Activated CD4-positive, alpha-beta memory T cell treated with anti-CD3 and anti-CD28 coated beads for 36 hours (primary cell): Measurements from ENCODE around the gene EMC6. TPM values are rescaled to one million over a fixed set of nuclear protein-coding genes. Genes with fewer than 3 reads are reported as not detected.

Experiments
- CTCF ChIA-PET: fragments of 350-600 bp; sonication (Branson Sonifier 250); formaldehyde crosslinking; loops from one replicate; lab custom pipeline; 2021; ENCODE audit warnings: antibody characterized with exemption, inconsistent platforms; lab: Charles Lee
- POLR2A ChIA-PET: fragments of 350-600 bp; sonication (Branson Sonifier 250); formaldehyde crosslinking; loops from one replicate; lab custom pipeline; 2021; ENCODE audit warnings: antibody characterized with exemption; lab: Charles Lee
- DNase-seq: peaks from one replicate; pipeline ENCODE4 v3.0.0-alpha.2; 2020
- H3K27ac Mint-ChIP-seq: one replicate; pipeline ENCODE4 v1.8.0; 2021; ENCODE audit warnings: mixed read lengths
- H3K27me3 Mint-ChIP-seq: one replicate; pipeline ENCODE4 v1.8.0; 2021; ENCODE audit warnings: mixed read lengths
- H3K36me3 Mint-ChIP-seq: one replicate; pipeline ENCODE4 v1.8.0; 2021; ENCODE audit warnings: mixed read lengths
- H3K4me1 Mint-ChIP-seq: one replicate; pipeline ENCODE4 v1.8.0; 2021; ENCODE audit warnings: low read depth, mixed read lengths
- H3K4me3 Mint-ChIP-seq: one replicate; pipeline ENCODE4 v1.8.0; 2021; ENCODE audit warnings: mild to moderate bottlenecking, mixed read lengths
- H3K9me3 Mint-ChIP-seq: one replicate; pipeline ENCODE4 v1.8.0; 2021; ENCODE audit warnings: mixed read lengths
- intact Hi-C: fragments of 100-400 bp; cut with micrococcal nuclease; formaldehyde crosslinking; loops from one replicate; pipeline ENCODE4 v1.15.1; 2023
- total RNA-seq, 2 experiments: library from RNA; stranded (reverse); gene quantifications; one replicate each; pipeline ENCODE4 v1.2.3, GENCODE V29; 2021

Gene EMC6
- total RNA-seq, 2 experiments from 2014 or later = 49.3 to 55.4 TPM

GRCh38 chr17:3685174-3685573, 16.6 kb downstream of the EMC6 start:
- no peak for DNase-seq
- ChIA-PET POLR2A (no interaction called here), CTCF (interaction anchor here (0.7 to 1.0 kb wide), 2 partner anchors 50 to 143 kb away, joined by 3 read pairs; no protein-coding TSS in a partner anchor)
- Mint-ChIP-seq H3K27me3 (no peaks in the 10 kb centered on the region), H3K27ac (no peak overlapping the region), H3K9me3 (no peaks in the 10 kb centered on the region), H3K4me1 (peaks cover 17% of the 10 kb centered on the region), H3K4me3 (no peak overlapping the region), H3K36me3 (peaks cover 3% of the 10 kb centered on the region)
- intact Hi-C loops = no loop called here

GRCh38 chr17:3688027-3688553, 19.5 kb downstream of the EMC6 start:
- Mint-ChIP-seq H3K4me3 (no peak overlapping the region), H3K4me1 (peaks cover 6% of the 10 kb centered on the region), H3K27me3 (no peaks in the 10 kb centered on the region), H3K36me3 (peaks cover 9% of the 10 kb centered on the region), H3K9me3 (no peaks in the 10 kb centered on the region), H3K27ac (no peak overlapping the region)
- intact Hi-C loops = no loop called here
- ChIA-PET POLR2A (no interaction called here), CTCF (no interaction called here)
- DNase-seq = no peak

- intact Hi-C loops = no loop called here
Observed at GRCh38 chr17:3688852-3689261, 20.2 kb downstream of the EMC6 start.

GRCh38 chr17:3689262-3690093, 20.9 kb downstream of the EMC6 start:
- Mint-ChIP-seq H3K36me3 (peaks cover 9% of the 10 kb centered on the region), H3K4me3 (no peak overlapping the region), H3K4me1 (peaks cover 12% of the 10 kb centered on the region), H3K27me3 (no peaks in the 10 kb centered on the region), H3K27ac (no peak overlapping the region), H3K9me3 (no peaks in the 10 kb centered on the region)
- ChIA-PET POLR2A (no interaction called here), CTCF (no interaction called here)
- intact Hi-C loops = no loop called here
- no peak for DNase-seq

More at GRCh38 chr17:3688852-3689261, 20.2 kb downstream of the EMC6 start:
- POLR2A ChIA-PET = no interaction called here
- Mint-ChIP-seq H3K27me3 (no peaks in the 10 kb centered on the region), H3K27ac (no peak overlapping the region), H3K4me3 (no peak overlapping the region), H3K4me1 (peaks cover 7% of the 10 kb centered on the region), H3K36me3 (peaks cover 9% of the 10 kb centered on the region), H3K9me3 (no peaks in the 10 kb centered on the region)
- DNase-seq = no peak
- CTCF ChIA-PET = no interaction called here

DNA sequence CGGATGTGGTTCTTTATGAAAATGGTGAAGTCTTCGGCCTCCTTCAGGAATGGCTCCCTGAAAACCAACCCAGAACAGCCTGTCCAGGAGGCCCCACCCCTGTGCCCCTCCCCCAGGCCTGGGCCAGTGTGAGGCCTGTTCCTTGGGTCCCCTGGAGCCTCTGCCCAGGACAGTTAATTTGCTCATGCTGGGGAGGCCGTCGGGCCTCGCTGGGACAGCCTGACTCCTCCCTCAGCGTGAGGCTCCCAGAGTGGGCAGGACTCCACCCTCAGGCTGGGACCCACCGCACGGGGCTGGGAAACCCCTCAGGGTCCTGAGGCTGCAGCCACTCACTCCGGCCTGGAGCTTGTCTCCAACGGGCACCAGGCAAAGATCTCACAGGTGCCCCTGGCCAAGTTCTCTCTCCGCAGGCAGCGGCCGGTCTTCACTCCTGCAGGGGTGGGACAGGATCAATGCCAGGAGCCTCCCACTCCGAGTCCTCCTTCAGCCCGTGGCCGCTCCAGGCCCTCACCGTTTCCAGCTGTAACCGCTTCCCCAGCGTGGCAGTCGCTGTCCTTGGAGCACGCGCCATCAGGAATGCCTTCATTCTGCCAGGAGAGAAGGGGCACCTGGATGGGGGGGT, 21.6 kb downstream of the EMC6 start:
- no peak for DNase-seq
- Mint-ChIP-seq H3K27me3 (no peaks in the 10 kb centered on the region), H3K27ac (no peak overlapping the region), H3K36me3 (peaks cover 9% of the 10 kb centered on the region), H3K4me3 (no peak overlapping the region), H3K4me1 (peaks cover 17% of the 10 kb centered on the region), H3K9me3 (no peaks in the 10 kb centered on the region)
- intact Hi-C loops = no loop called here
- POLR2A ChIA-PET = no interaction called here
- CTCF ChIA-PET = no interaction called here

GRCh38 chr17:3691617-3692067, 23.0 kb downstream of the EMC6 start:
- H3K36me3 Mint-ChIP-seq = peaks cover 9% of the 10 kb centered on the region
- POLR2A ChIA-PET = no interaction called here
- no peak for DNase-seq
- H3K4me3 Mint-ChIP-seq = no peak overlapping the region
- no peaks in the 10 kb centered on the region for H3K9me3 Mint-ChIP-seq
- intact Hi-C loops = no loop called here
- H3K4me1 Mint-ChIP-seq = peaks cover 19% of the 10 kb centered on the region
- CTCF ChIA-PET = interaction anchor here (0.7 kb wide), 1 partner anchor 89 kb away, joined by 3 read pairs; no protein-coding TSS in a partner anchor
- no peaks in the 10 kb centered on the region for H3K27me3 Mint-ChIP-seq
- H3K27ac Mint-ChIP-seq = no peak overlapping the region

DNA sequence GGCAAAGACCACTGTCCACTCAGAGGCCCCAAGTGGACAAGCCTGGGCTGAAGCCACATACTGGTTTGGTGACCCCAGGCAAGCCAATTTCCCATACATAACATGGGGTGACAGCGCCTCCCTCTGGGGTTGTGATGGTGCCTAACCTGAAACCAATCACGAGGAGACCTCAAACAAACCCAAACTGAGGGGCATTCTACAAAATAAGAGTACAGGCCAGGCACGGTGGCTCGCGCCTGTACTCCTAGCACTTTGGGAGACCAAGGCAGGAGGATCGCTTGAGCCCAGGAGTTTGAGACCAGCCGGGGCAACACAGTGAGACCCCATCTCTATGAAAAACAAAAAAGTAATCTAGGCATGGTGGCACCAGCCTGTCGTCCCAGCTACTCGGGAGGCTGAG, 23.7 kb downstream of the EMC6 start:
- no peak for DNase-seq
- peaks cover 20% of the 10 kb centered on the region for H3K4me1 Mint-ChIP-seq
- ChIA-PET CTCF (interaction anchor here (0.7 to 2.4 kb wide), 2 partner anchors 19 to 90 kb away, joined by 3 to 7 read pairs; no protein-coding TSS in a partner anchor), POLR2A (no interaction called here)
- no peak overlapping the region for H3K4me3 Mint-ChIP-seq
- H3K9me3 Mint-ChIP-seq = no peaks in the 10 kb centered on the region
- intact Hi-C loops = no loop called here
- no peak overlapping the region for H3K27ac Mint-ChIP-seq
- no peaks in the 10 kb centered on the region for H3K27me3 Mint-ChIP-seq
- peaks cover 9% of the 10 kb centered on the region for H3K36me3 Mint-ChIP-seq

GRCh38 chr17:3693141-3693540, 24.5 kb downstream of the EMC6 start:
- POLR2A ChIA-PET = interaction anchor here (0.7 kb wide), 1 partner anchor 70 kb away, joined by 3 read pairs; no protein-coding TSS in a partner anchor
- intact Hi-C loops = no loop called here

GRCh38 chr17:3693829-3694231, 25.2 kb downstream of the EMC6 start:
- intact Hi-C loops = no loop called here
- H3K4me1 Mint-ChIP-seq = peaks cover 20% of the 10 kb centered on the region
- H3K36me3 Mint-ChIP-seq = peaks cover 9% of the 10 kb centered on the region
- peaks cover 8% of the 10 kb centered on the region for H3K9me3 Mint-ChIP-seq
- H3K4me3 Mint-ChIP-seq = peak overlapping the region; percentile 84
- H3K27me3 Mint-ChIP-seq = no peaks in the 10 kb centered on the region
- ChIA-PET POLR2A (interaction anchor here (0.7 to 4.3 kb wide), 3 partner anchors 11 to 70 kb away, joined by 3 to 24 read pairs (median 3); no protein-coding TSS in a partner anchor), CTCF (interaction anchor here (2.4 to 3.4 kb wide), 2 partner anchors 11 to 17 kb away, joined by 7 to 23 read pairs; no protein-coding TSS in a partner anchor)
- DNase-seq = peak; percentile 81
- peak overlapping the region; percentile 51 for H3K27ac Mint-ChIP-seq

More at GRCh38 chr17:3693141-3693540, 24.5 kb downstream of the EMC6 start:
- Mint-ChIP-seq H3K36me3 (peaks cover 9% of the 10 kb centered on the region), H3K4me1 (peaks cover 20% of the 10 kb centered on the region), H3K9me3 (peaks cover 6% of the 10 kb centered on the region), H3K27me3 (no peaks in the 10 kb centered on the region), H3K27ac (no peak overlapping the region), H3K4me3 (no peak overlapping the region)
- DNase-seq = no peak
- CTCF ChIA-PET = interaction anchor here (2.4 to 3.4 kb wide), 2 partner anchors 10 to 18 kb away, joined by 7 to 23 read pairs; no protein-coding TSS in a partner anchor

- Mint-ChIP-seq H3K27me3 (no peaks in the 10 kb centered on the region), H3K4me1 (peaks cover 20% of the 10 kb centered on the region), H3K36me3 (peaks cover 6% of the 10 kb centered on the region), H3K4me3 (peak overlapping the region; percentile 84), H3K27ac (peak overlapping the region; percentile 71), H3K9me3 (peaks cover 8% of the 10 kb centered on the region)
- ChIA-PET POLR2A (interaction anchor here (1.1 to 4.3 kb wide), 4 partner anchors 10 to 65 kb away, joined by 3 to 24 read pairs (median 8); partner anchors contain the start of gene HASPIN), CTCF (interaction anchor here (0.6 to 3.4 kb wide), 7 partner anchors 12 to 151 kb away, joined by 3 to 23 read pairs (median 5); partner anchors contain the start of genes HASPIN and NCBP3)
- intact Hi-C loops = loop anchor here (1.0 kb wide), 1 partner anchor 16 kb away; no protein-coding TSS in a partner anchor
- DNase-seq = peak; percentile 20
Observed at GRCh38 chr17:3695129-3695722, 26.6 kb downstream of the EMC6 start.

- peaks cover 8% of the 10 kb centered on the region for H3K9me3 Mint-ChIP-seq
- peak within 1 kb of the TSS; percentile 76 for H3K27ac Mint-ChIP-seq
- H3K4me1 Mint-ChIP-seq = peaks cover 20% of the 10 kb centered on the region
- DNase-seq = peak; percentile 56
- ChIA-PET CTCF (interaction anchor here (0.6 to 3.4 kb wide), 7 partner anchors 13 to 150 kb away, joined by 3 to 23 read pairs (median 5); partner anchors contain the start of gene NCBP3), POLR2A (interaction anchor here (1.1 to 4.3 kb wide), 4 partner anchors 9 to 65 kb away, joined by 3 to 24 read pairs (median 8); partner anchors contain the start of gene HASPIN)
- intact Hi-C loops = loop anchor here (1.0 kb wide), 1 partner anchor 15 kb away; no protein-coding TSS in a partner anchor
- no peaks in the 10 kb centered on the region for H3K27me3 Mint-ChIP-seq
- H3K4me3 Mint-ChIP-seq = peak within 1 kb of the TSS; percentile 87
- H3K36me3 Mint-ChIP-seq = peaks cover 3% of the 10 kb centered on the region
Observed at GRCh38 chr17:3695723-3696411, 27.3 kb downstream of the EMC6 start, which contains the start of gene P2RX5. TSS of gene P2RX5 (minus strand) at chr17:3696155. CDS start at chr17:3696005, 150 bp downstream.
